Measurements from ENCODE around the gene UROD.

DNA sequence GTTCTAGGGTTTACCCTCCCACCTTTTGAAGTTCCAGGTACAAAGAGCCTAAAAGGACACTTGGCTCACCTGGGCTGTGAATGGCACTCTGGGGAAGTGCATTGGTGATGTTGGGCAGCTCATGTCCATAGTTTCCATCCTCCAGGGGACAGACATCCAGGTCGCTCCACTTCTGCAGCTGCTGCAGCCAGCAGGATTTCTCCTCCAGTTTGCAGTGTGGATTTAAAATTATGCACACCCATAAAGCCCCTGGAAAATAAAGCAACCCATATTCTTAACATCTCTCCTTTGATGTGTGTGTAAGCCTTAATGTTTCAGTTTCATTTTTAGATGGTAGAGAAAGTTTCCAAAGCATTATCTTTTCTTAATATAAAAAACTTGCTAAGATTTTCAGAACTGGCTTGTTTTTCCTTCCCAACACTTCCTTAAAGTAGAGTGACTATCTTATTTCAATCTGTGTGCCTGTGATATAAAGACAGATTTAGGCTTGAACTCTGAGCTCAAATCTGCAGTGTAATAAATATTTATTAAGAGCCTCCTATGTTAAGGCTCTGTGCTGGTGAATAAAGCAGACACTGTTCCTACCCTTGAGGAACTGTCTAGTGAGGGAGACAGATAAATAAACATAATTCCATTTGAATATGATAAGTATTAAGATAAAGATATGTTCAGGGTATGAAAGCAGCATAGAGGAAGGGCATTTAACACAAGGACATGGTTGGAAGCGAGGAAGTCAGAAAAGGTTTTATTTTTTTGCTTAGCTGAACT lies 39.1 kb downstream of the UROD start:
- TF ChIP-seq, protein P1, sequence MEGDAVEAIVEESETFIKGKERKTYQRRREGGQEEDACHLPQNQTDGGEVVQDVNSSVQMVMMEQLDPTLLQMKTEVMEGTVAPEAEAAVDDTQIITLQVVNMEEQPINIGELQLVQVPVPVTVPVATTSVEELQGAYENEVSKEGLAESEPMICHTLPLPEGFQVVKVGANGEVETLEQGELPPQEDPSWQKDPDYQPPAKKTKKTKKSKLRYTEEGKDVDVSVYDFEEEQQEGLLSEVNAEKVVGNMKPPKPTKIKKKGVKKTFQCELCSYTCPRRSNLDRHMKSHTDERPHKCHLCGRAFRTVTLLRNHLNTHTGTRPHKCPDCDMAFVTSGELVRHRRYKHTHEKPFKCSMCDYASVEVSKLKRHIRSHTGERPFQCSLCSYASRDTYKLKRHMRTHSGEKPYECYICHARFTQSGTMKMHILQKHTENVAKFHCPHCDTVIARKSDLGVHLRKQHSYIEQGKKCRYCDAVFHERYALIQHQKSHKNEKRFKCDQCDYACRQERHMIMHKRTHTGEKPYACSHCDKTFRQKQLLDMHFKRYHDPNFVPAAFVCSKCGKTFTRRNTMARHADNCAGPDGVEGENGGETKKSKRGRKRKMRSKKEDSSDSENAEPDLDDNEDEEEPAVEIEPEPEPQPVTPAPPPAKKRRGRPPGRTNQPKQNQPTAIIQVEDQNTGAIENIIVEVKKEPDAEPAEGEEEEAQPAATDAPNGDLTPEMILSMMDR (IDR thresholded peaks at IDR 0.05), result no peak
- TF ChIP-seq POLR2AphosphoS5 (IDR thresholded peaks at IDR 0.05), result no peak
